ENCODE results near the gene ASS1. TPM values are rescaled to one million over a fixed set of nuclear protein-coding genes. Genes with fewer than 3 reads are reported as not detected.
"Not testable (repeated sequence)": the region's sequence is repeated elsewhere in the genome, so short reads cannot be mapped to it uniquely, and the experiment has no call there.

ASS1 gene
- total RNA-seq (2014; rRNA removed; shearing (Covaris generic)) = 2.6 and 2.7 TPM in 2 replicates
- 3.5 and 4.0 TPM in 2 replicates for polyA plus RNA-seq (2015; cell fraction: cytosol; rRNA removed)
- polyA plus RNA-seq (2015; cell fraction: nucleus; rRNA removed) = 1.5 and 1.6 TPM in 2 replicates

GRCh38 chr9:130444565-130445221 lies at the start of gene ASS1:
TSS of gene ASS1 (plus strand) at chr9:130444961. CDS start at chr9:130452229, 7,268 bp downstream.
- no peak for DNase-seq (ENCODE audit: low read depth)

GRCh38 chr9:130395810-130396435 lies 48.8 kb upstream of the ASS1 start:
- no peak for DNase-seq (ENCODE audit: low read depth)

GRCh38 chr9:130396581-130396980 lies 48.2 kb upstream of the ASS1 start:
- no peak for DNase-seq (ENCODE audit: low read depth)

- DNase-seq (ENCODE audit: low read depth) = no peak
Measured at GRCh38 chr9:130398487-130399240, 46.1 kb upstream of the ASS1 start.

GRCh38 chr9:130399768-130400167 lies 45.0 kb upstream of the ASS1 start:
- DNase-seq (ENCODE audit: low read depth) = no peak

- no peak for DNase-seq (ENCODE audit: low read depth)
Measured at GRCh38 chr9:130400870-130401269, 43.9 kb upstream of the ASS1 start.

GRCh38 chr9:130401742-130402141 lies 43.0 kb upstream of the ASS1 start:
- not testable (repeated sequence) for DNase-seq (ENCODE audit: low read depth)

- no peak for DNase-seq (ENCODE audit: low read depth)
Measured at GRCh38 chr9:130402243-130402642, 42.5 kb upstream of the ASS1 start.

- DNase-seq (ENCODE audit: low read depth) = no peak
Measured at GRCh38 chr9:130402645-130403440, 41.9 kb upstream of the ASS1 start.

GRCh38 chr9:130405657-130406257 lies 39.0 kb upstream of the ASS1 start:
- DNase-seq (ENCODE audit: low read depth) = no peak

- no peak for DNase-seq (ENCODE audit: low read depth)
Measured at GRCh38 chr9:130406278-130406895, 38.4 kb upstream of the ASS1 start.

GRCh38 chr9:130407916-130408663 lies 36.7 kb upstream of the ASS1 start:
- DNase-seq (ENCODE audit: low read depth) = no peak

GRCh38 chr9:130408669-130409068 lies 36.1 kb upstream of the ASS1 start:
- no peak for DNase-seq (ENCODE audit: low read depth)

GRCh38 chr9:130409246-130409645 lies 35.5 kb upstream of the ASS1 start:
- DNase-seq (ENCODE audit: low read depth) = no peak

GRCh38 chr9:130410443-130410842 lies 34.3 kb upstream of the ASS1 start:
- DNase-seq (ENCODE audit: low read depth) = no peak

- DNase-seq (ENCODE audit: low read depth) = no peak
Measured at GRCh38 chr9:130411566-130411915, 33.2 kb upstream of the ASS1 start.

- DNase-seq (ENCODE audit: low read depth) = no peak
Measured at GRCh38 chr9:130414081-130414731, 30.6 kb upstream of the ASS1 start.

- DNase-seq (ENCODE audit: low read depth) = no peak
Measured at GRCh38 chr9:130414910-130415746, 29.6 kb upstream of the ASS1 start.
